K562 (cell line): Measurements from ENCODE around the gene FUCA1. TPM values are rescaled to one million over a fixed set of nuclear protein-coding genes. Genes with fewer than 3 reads are reported as not detected.

Experiments used
- CBFA2T2 ChIP-seq: fragments of 450-650 bp; conservative IDR thresholded peaks from 2 replicates; pipeline ENCODE4 v1.6.1; 2017; ENCODE audit warnings: mild to moderate bottlenecking
- NFIC ChIP-seq: fragments of 450-650 bp; IDR thresholded peaks from 2 replicates; pipeline ENCODE4 v1.6.1; 2017; ENCODE audit warnings: mild to moderate bottlenecking, inconsistent platforms
- POLR3G ChIP-seq: IDR thresholded peaks from 2 replicates; pipeline ENCODE4 v1.6.1; 2011; ENCODE audit not compliant: insufficient read length, insufficient replicate concordance; ENCODE audit errors: extremely low read depth
- TBP ChIP-seq: optimal IDR thresholded peaks from 2 replicates; pipeline ENCODE3; 2011; ENCODE audit warnings: low read depth, low read length, improper control_type of control experiment
- ZFX ChIP-seq: sonication (generic); formaldehyde crosslinking; IDR thresholded peaks from 2 replicates; pipeline ENCODE4 v1.8.0; 2022; ENCODE audit warnings: mild to moderate bottlenecking, missing genetic modification reagents, moderate library complexity
- ZNF395 ChIP-seq: fragments of 200-800 bp; sonication (Bioruptor generic); IDR thresholded peaks from 2 replicates; pipeline ENCODE4 v1.6.1; 2017; ENCODE audit warnings: missing genetic modification characterization, missing compliant biosample characterization
- ZNF717 ChIP-seq: fragments of 250-450 bp; sonication (Bioruptor Pico); IDR thresholded peaks from 2 replicates; pipeline ENCODE4 v1.5.0; 2021
- polyA plus RNA-seq, 8 experiments: library from polyadenylated mRNA; depleted of rRNA in 4 of 8; stranded (reverse) in 5 of 8; unstranded in 3 of 8; fragments of >200 nt; fragmentation: Nextera tagmentation in 2 of 8; fragmentation: Illumina TruSeq in 1 of 8; extraction: Ambion mirVana in 2 of 8; extraction: Trizol in 1 of 8; gene quantifications; 2 replicates each; pipeline versions ENCODE4 v1.2.1 to v1.2.3, GENCODE V29; 2011 to 2014; ENCODE audit warnings: inconsistent platforms in 1 of 8, missing spikeins in 1 of 8
- total RNA-seq, 7 experiments: library from RNA; depleted of rRNA in 6 of 7; stranded (reverse); fragments of >200 nt in 6 of 7; fragmentation: Illumina TruSeq in 2 of 7; extraction: Trizol in 2 of 7; gene quantifications; 2 replicates each; pipeline versions ENCODE4 v1.2.1 to v1.2.3, GENCODE V29; 2011 to 2021; ENCODE audit warnings: low replicate concordance in 1 of 7
- TF ChIP-seq, protein P1 (sequence below): fragments of 450-650 bp; IDR thresholded peaks from 2 replicates; pipeline ENCODE4 v1.6.1; 2016; ENCODE audit warnings: mild to moderate bottlenecking, moderate library complexity

Gene FUCA1
- total and polyA plus RNA-seq, 9 of the 15 experiments (the other 6 are each of a cell fraction or from before 2014, with no cell fraction given): 7.0 to 20.5 (median 13.5) TPM

GRCh38 chr1:23910553-23911246 lies 42.6 kb upstream of the FUCA1 start (continued):
- TF ChIP-seq, protein P1, sequence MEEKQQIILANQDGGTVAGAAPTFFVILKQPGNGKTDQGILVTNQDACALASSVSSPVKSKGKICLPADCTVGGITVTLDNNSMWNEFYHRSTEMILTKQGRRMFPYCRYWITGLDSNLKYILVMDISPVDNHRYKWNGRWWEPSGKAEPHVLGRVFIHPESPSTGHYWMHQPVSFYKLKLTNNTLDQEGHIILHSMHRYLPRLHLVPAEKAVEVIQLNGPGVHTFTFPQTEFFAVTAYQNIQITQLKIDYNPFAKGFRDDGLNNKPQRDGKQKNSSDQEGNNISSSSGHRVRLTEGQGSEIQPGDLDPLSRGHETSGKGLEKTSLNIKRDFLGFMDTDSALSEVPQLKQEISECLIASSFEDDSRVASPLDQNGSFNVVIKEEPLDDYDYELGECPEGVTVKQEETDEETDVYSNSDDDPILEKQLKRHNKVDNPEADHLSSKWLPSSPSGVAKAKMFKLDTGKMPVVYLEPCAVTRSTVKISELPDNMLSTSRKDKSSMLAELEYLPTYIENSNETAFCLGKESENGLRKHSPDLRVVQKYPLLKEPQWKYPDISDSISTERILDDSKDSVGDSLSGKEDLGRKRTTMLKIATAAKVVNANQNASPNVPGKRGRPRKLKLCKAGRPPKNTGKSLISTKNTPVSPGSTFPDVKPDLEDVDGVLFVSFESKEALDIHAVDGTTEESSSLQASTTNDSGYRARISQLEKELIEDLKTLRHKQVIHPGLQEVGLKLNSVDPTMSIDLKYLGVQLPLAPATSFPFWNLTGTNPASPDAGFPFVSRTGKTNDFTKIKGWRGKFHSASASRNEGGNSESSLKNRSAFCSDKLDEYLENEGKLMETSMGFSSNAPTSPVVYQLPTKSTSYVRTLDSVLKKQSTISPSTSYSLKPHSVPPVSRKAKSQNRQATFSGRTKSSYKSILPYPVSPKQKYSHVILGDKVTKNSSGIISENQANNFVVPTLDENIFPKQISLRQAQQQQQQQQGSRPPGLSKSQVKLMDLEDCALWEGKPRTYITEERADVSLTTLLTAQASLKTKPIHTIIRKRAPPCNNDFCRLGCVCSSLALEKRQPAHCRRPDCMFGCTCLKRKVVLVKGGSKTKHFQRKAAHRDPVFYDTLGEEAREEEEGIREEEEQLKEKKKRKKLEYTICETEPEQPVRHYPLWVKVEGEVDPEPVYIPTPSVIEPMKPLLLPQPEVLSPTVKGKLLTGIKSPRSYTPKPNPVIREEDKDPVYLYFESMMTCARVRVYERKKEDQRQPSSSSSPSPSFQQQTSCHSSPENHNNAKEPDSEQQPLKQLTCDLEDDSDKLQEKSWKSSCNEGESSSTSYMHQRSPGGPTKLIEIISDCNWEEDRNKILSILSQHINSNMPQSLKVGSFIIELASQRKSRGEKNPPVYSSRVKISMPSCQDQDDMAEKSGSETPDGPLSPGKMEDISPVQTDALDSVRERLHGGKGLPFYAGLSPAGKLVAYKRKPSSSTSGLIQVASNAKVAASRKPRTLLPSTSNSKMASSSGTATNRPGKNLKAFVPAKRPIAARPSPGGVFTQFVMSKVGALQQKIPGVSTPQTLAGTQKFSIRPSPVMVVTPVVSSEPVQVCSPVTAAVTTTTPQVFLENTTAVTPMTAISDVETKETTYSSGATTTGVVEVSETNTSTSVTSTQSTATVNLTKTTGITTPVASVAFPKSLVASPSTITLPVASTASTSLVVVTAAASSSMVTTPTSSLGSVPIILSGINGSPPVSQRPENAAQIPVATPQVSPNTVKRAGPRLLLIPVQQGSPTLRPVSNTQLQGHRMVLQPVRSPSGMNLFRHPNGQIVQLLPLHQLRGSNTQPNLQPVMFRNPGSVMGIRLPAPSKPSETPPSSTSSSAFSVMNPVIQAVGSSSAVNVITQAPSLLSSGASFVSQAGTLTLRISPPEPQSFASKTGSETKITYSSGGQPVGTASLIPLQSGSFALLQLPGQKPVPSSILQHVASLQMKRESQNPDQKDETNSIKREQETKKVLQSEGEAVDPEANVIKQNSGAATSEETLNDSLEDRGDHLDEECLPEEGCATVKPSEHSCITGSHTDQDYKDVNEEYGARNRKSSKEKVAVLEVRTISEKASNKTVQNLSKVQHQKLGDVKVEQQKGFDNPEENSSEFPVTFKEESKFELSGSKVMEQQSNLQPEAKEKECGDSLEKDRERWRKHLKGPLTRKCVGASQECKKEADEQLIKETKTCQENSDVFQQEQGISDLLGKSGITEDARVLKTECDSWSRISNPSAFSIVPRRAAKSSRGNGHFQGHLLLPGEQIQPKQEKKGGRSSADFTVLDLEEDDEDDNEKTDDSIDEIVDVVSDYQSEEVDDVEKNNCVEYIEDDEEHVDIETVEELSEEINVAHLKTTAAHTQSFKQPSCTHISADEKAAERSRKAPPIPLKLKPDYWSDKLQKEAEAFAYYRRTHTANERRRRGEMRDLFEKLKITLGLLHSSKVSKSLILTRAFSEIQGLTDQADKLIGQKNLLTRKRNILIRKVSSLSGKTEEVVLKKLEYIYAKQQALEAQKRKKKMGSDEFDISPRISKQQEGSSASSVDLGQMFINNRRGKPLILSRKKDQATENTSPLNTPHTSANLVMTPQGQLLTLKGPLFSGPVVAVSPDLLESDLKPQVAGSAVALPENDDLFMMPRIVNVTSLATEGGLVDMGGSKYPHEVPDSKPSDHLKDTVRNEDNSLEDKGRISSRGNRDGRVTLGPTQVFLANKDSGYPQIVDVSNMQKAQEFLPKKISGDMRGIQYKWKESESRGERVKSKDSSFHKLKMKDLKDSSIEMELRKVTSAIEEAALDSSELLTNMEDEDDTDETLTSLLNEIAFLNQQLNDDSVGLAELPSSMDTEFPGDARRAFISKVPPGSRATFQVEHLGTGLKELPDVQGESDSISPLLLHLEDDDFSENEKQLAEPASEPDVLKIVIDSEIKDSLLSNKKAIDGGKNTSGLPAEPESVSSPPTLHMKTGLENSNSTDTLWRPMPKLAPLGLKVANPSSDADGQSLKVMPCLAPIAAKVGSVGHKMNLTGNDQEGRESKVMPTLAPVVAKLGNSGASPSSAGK: peak; percentile 21; the same call in 1 of the 2 replicates
- no peak for TF ChIP-seq ZFX (CRISPR knock-in tag)
- no peak for TF ChIP-seq TBP
- TF ChIP-seq CBFA2T2: peak; percentile 61; the same call in 1 of the 2 replicates
- TF ChIP-seq ZNF395: no peak
- TF ChIP-seq POLR3G: no peak
- TF ChIP-seq NFIC: no peak
- no peak for TF ChIP-seq ZNF717
